OCI-LY3 (cell line): Measurements from ENCODE around the gene TRMT61A.

Source experiments
- CTCF ChIP-seq: fragments of 200-600, 300-600 bp; sonication (generic); IDR thresholded peaks from 2 replicates; pipeline ENCODE4 v1.5.1; 2014; ENCODE audit warnings: antibody characterized with exemption, low read length, low read depth
- EZH2phosphoT487 ChIP-seq: fragments of 200-600 bp; shearing (Covaris generic); IDR thresholded peaks from 2 replicates; pipeline ENCODE4 v1.6.1; 2018; ENCODE audit warnings: antibody characterized with exemption, mixed run types, low read depth

GRCh38 chr14:103556946-103557758 lies 28.2 kb downstream of the TRMT61A start:
- no peak for TF ChIP-seq EZH2phosphoT487
- no peak for TF ChIP-seq CTCF
